ENCODE results near the gene DCDC2.
"Not testable (repeated sequence)": the region's sequence is repeated elsewhere in the genome, so short reads cannot be mapped to it uniquely, and the experiment has no call there.

The DCDC2 gene

GRCh38 chr6:24258214-24258613 lies 99.6 kb downstream of the DCDC2 start:
- not testable (repeated sequence) for DNase-seq (ENCODE audit: low read depth)

GRCh38 chr6:24257282-24257681 lies 100.6 kb downstream of the DCDC2 start:
- no peak for DNase-seq (ENCODE audit: low read depth)

- DNase-seq (ENCODE audit: low read depth), result no peak
These were observed 102.2 kb downstream of the DCDC2 start for GRCh38 chr6:24255676-24256075.

GRCh38 chr6:24253360-24253759 lies 104.5 kb downstream of the DCDC2 start:
- no peak for DNase-seq (ENCODE audit: low read depth)

- DNase-seq (ENCODE audit: low read depth), result no peak
These were observed 105.6 kb downstream of the DCDC2 start for GRCh38 chr6:24252280-24252679.

GRCh38 chr6:24251339-24251738 lies 106.5 kb downstream of the DCDC2 start:
- no peak for DNase-seq (ENCODE audit: low read depth)

GRCh38 chr6:24249926-24250325 lies 107.9 kb downstream of the DCDC2 start:
- DNase-seq (ENCODE audit: low read depth), result no peak

- no peak for DNase-seq (ENCODE audit: low read depth)
These were observed 112.6 kb downstream of the DCDC2 start for GRCh38 chr6:24245275-24245674.

GRCh38 chr6:24242924-24243323 lies 114.9 kb downstream of the DCDC2 start:
- DNase-seq (ENCODE audit: low read depth), result no peak

GRCh38 chr6:24241779-24242178 lies 116.1 kb downstream of the DCDC2 start:
- not testable (repeated sequence) for DNase-seq (ENCODE audit: low read depth)

- DNase-seq (ENCODE audit: low read depth), result no peak
These were observed 116.9 kb downstream of the DCDC2 start for GRCh38 chr6:24240943-24241342.

- DNase-seq (ENCODE audit: low read depth), result no peak
These were observed 117.4 kb downstream of the DCDC2 start for GRCh38 chr6:24240380-24240928.

GRCh38 chr6:24238700-24239099 lies 119.2 kb downstream of the DCDC2 start:
- DNase-seq (ENCODE audit: low read depth), result no peak

GRCh38 chr6:24236779-24237178 lies 121.1 kb downstream of the DCDC2 start:
- not testable (repeated sequence) for DNase-seq (ENCODE audit: low read depth)

- no peak for DNase-seq (ENCODE audit: low read depth)
These were observed 123.9 kb downstream of the DCDC2 start for GRCh38 chr6:24233813-24234442.

- no peak for DNase-seq (ENCODE audit: low read depth)
These were observed 126.4 kb downstream of the DCDC2 start for GRCh38 chr6:24231438-24231977.

- DNase-seq (ENCODE audit: low read depth), result no peak
These were observed 128.0 kb downstream of the DCDC2 start for GRCh38 chr6:24229696-24230405.

GRCh38 chr6:24228681-24229255 lies 129.1 kb downstream of the DCDC2 start:
- DNase-seq (ENCODE audit: low read depth), result no peak

- DNase-seq (ENCODE audit: low read depth), result no peak
These were observed 129.7 kb downstream of the DCDC2 start for GRCh38 chr6:24228123-24228522.

- DNase-seq (ENCODE audit: low read depth), result no peak
These were observed 130.3 kb downstream of the DCDC2 start for GRCh38 chr6:24227556-24227955.

GRCh38 chr6:24226541-24226940 lies 131.3 kb downstream of the DCDC2 start:
- DNase-seq (ENCODE audit: low read depth), result no peak

- DNase-seq (ENCODE audit: low read depth), result no peak
These were observed 132.0 kb downstream of the DCDC2 start for GRCh38 chr6:24225838-24226237.
